Measurements from ENCODE around the gene RNF220. TPM values are rescaled to one million over a fixed set of nuclear protein-coding genes. Genes with fewer than 3 reads are reported as not detected.

The RNF220 gene
- polyA plus RNA-seq, 1 donor from 2014 or later = 101 TPM

DNA sequence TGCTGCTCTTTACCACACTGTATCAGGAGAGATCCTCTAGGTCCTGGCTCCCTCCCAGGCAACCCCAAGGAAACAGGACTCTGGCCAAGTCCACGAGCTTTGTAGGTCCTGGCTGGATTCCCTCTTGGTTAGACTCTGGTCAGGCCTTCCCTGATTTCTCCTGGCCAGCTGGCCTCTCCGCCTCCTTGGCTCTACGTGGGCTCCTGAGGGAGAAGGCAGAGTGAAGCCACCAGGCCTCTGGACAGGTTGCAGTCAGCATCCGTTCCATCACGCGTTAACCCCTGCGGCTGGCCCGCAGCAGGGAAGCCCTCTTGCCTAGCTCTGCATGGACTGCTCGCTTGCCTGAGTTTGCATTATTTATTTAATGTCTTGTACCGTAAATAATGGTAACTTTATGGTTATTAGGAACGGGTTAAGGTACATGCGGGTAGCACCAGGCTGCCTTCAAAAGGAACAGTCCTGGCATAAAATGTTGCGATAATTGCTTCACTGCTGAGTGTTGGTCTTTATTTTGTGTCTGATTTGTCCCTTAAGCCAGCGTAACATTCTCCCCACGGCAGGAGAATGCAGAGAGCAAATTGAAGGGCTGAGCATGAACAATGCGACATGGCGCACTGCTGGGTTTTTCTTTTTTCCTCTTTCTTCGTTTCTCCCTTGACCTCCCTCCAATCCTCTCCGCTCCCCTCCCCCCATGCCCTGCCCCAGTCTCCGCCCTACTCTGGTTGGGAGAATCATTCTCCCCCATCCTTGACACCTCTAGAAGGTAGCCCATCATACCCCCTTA is 100.3 kb downstream of the RNF220 start:
- H3K27me3 Mint-ChIP-seq = peaks cover 9% of the 10 kb centered on the region
- H3K36me3 Mint-ChIP-seq = peaks cover 4% of the 10 kb centered on the region
- no peaks in the 10 kb centered on the region for H3K9me3 Mint-ChIP-seq
- peaks cover 21 to 23% (median 21%) of the 10 kb centered on the region in 3 donors for H3K4me1 Mint-ChIP-seq
- H3K4me3 Mint-ChIP-seq = no peak overlapping the region
- H3K27ac Mint-ChIP-seq = no peak overlapping the region

GRCh38 chr1:44507490-44508396 is 102.7 kb downstream of the RNF220 start:
- peaks cover 36 to 40% (median 39%) of the 10 kb centered on the region in 3 donors for H3K4me1 Mint-ChIP-seq
- peaks cover 4% of the 10 kb centered on the region for H3K36me3 Mint-ChIP-seq
- H3K9me3 Mint-ChIP-seq = no peaks in the 10 kb centered on the region
- H3K4me3 Mint-ChIP-seq = no peak overlapping the region
- no peak overlapping the region for H3K27ac Mint-ChIP-seq
- H3K27me3 Mint-ChIP-seq = peaks cover 16% of the 10 kb centered on the region

- peaks cover 18% of the 10 kb centered on the region for H3K27me3 Mint-ChIP-seq
- no peaks in the 10 kb centered on the region for H3K9me3 Mint-ChIP-seq
- peaks cover 37 to 40% (median 38%) of the 10 kb centered on the region in 3 donors for H3K4me1 Mint-ChIP-seq
- H3K36me3 Mint-ChIP-seq = peaks cover 4% of the 10 kb centered on the region
- peak overlapping the region in 1 of 4 donors; percentile 4 for H3K4me3 Mint-ChIP-seq
- H3K27ac Mint-ChIP-seq = no peak overlapping the region
These were observed 103.3 kb downstream of the RNF220 start for GRCh38 chr1:44508397-44508745.

GRCh38 chr1:44511363-44511762 is 106.3 kb downstream of the RNF220 start:
- Mint-ChIP-seq H3K27ac (peak overlapping the region; percentile 58 to 78 (median 69)), H3K4me1 (peaks cover 29 to 34% (median 34%) of the 10 kb centered on the region in 3 donors), H3K36me3 (peaks cover 6% of the 10 kb centered on the region), H3K4me3 (peak overlapping the region in 3 of 4 donors; percentile 65 to 88 (median 79)), H3K9me3 (peaks cover 0 to 2% (median 0%) of the 10 kb centered on the region in 3 donors), H3K27me3 (peaks cover 21% of the 10 kb centered on the region)

DNA sequence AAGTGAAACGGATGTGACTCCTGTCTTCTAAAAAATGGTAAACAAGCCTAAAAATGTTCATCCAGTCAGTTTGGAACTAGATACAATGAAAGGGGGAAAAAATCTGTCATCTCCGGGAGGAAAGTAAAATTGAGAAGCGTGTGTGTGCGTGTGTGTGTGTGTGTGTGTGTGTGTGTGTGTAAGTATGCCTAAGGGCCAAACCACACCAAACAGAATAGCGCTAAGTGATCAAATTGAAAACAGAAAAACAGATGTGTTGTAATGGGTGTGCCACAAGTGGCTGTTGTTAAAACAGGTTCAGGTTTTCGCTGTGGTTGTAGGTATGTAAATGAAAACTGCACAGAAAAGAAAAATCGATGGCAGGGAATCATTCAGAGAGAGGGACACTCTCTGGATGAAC is 106.7 kb downstream of the RNF220 start:
- Mint-ChIP-seq H3K4me3 (peak overlapping the region in 3 of 4 donors; percentile 65 to 89 (median 88)), H3K27me3 (peaks cover 21% of the 10 kb centered on the region)

GRCh38 chr1:44512313-44512885 is 107.3 kb downstream of the RNF220 start:
- Mint-ChIP-seq H3K36me3 (peaks cover 6% of the 10 kb centered on the region), H3K4me3 (peak overlapping the region in 3 of 4 donors; percentile 65 to 89 (median 88)), H3K9me3 (peaks cover 0 to 2% (median 0%) of the 10 kb centered on the region in 3 donors), H3K27ac (peak overlapping the region in 2 of 3 donors; percentile 13 to 58), H3K4me1 (peaks cover 29 to 38% (median 34%) of the 10 kb centered on the region in 3 donors), H3K27me3 (peaks cover 27% of the 10 kb centered on the region)

More for the DNA sequence above, 106.7 kb downstream of the RNF220 start:
- peaks cover 6% of the 10 kb centered on the region for H3K36me3 Mint-ChIP-seq
- peak overlapping the region in 2 of 3 donors; percentile 58 to 69 for H3K27ac Mint-ChIP-seq
- peaks cover 0 to 2% (median 0%) of the 10 kb centered on the region in 3 donors for H3K9me3 Mint-ChIP-seq
- H3K4me1 Mint-ChIP-seq = peaks cover 29 to 34% (median 34%) of the 10 kb centered on the region in 3 donors

GRCh38 chr1:44513111-44513510 is 108.1 kb downstream of the RNF220 start:
- peaks cover 6% of the 10 kb centered on the region for H3K36me3 Mint-ChIP-seq
- peaks cover 25% of the 10 kb centered on the region for H3K27me3 Mint-ChIP-seq
- H3K4me1 Mint-ChIP-seq = peaks cover 29 to 39% (median 34%) of the 10 kb centered on the region in 3 donors
- H3K4me3 Mint-ChIP-seq = peak overlapping the region in 1 of 4 donors; percentile 38
- peaks cover 0 to 2% (median 0%) of the 10 kb centered on the region in 3 donors for H3K9me3 Mint-ChIP-seq
- no peak overlapping the region for H3K27ac Mint-ChIP-seq

GRCh38 chr1:44514673-44515072 is 109.6 kb downstream of the RNF220 start:
- peaks cover 0 to 2% (median 0%) of the 10 kb centered on the region in 3 donors for H3K9me3 Mint-ChIP-seq
- H3K27ac Mint-ChIP-seq = peak overlapping the region in 1 of 3 donors; percentile 71
- peaks cover 18% of the 10 kb centered on the region for H3K27me3 Mint-ChIP-seq
- H3K4me1 Mint-ChIP-seq = peaks cover 29 to 44% (median 40%) of the 10 kb centered on the region in 3 donors
- H3K36me3 Mint-ChIP-seq = peaks cover 5% of the 10 kb centered on the region
- peak overlapping the region in 2 of 4 donors; percentile 19 to 61 for H3K4me3 Mint-ChIP-seq

GRCh38 chr1:44515416-44515815 is 110.4 kb downstream of the RNF220 start:
- peaks cover 5% of the 10 kb centered on the region for H3K36me3 Mint-ChIP-seq
- H3K9me3 Mint-ChIP-seq = peaks cover 0 to 2% (median 0%) of the 10 kb centered on the region in 3 donors
- peaks cover 30 to 43% (median 37%) of the 10 kb centered on the region in 3 donors for H3K4me1 Mint-ChIP-seq
- peak overlapping the region in 1 of 4 donors; percentile 19 for H3K4me3 Mint-ChIP-seq
- no peak overlapping the region for H3K27ac Mint-ChIP-seq
- peaks cover 18% of the 10 kb centered on the region for H3K27me3 Mint-ChIP-seq

DNA sequence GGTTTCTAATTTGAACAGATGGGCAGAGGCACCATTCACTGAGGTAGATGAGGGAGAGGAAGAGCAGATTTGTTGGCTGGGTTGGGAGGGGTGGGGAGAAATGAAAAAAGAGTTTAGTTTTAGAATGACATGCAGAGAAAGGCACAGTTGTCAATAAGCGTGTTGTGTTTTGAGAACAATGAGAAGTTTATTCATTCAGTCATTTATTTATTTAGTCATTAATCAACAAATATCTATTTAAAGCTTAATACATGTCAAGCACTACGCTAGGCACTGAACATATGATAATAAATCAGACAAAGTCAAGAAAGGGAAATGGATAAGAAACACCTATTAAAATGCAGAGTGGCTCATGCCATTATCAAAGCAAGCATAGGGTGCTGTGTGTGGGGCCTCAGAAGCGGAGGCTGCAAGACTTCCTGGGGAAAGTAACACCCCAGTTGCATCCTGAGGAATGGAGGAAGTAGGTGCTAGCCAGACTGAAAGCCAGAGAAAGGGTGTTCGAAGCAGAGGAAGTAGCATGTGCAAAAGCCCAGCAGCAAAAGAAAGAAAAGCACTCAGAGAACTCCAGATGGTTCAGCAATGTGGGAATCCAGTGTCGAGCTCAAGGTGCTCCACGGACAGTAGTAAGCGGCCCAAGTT is 114.1 kb downstream of the RNF220 start:
- Mint-ChIP-seq H3K27me3 (peaks cover 10% of the 10 kb centered on the region), H3K4me3 (peak overlapping the region in 2 of 4 donors; percentile 9 to 39), H3K36me3 (peaks cover 5% of the 10 kb centered on the region), H3K9me3 (peaks cover 0 to 2% (median 0%) of the 10 kb centered on the region in 3 donors), H3K27ac (no peak overlapping the region), H3K4me1 (peaks cover 11 to 22% (median 18%) of the 10 kb centered on the region in 3 donors)

- no peak overlapping the region for H3K27ac Mint-ChIP-seq
- no peak overlapping the region for H3K4me3 Mint-ChIP-seq
- H3K27me3 Mint-ChIP-seq = peaks cover 7% of the 10 kb centered on the region
- H3K36me3 Mint-ChIP-seq = no peaks in the 10 kb centered on the region
- no peaks in the 10 kb centered on the region for H3K9me3 Mint-ChIP-seq
- peaks cover 9 to 16% (median 12%) of the 10 kb centered on the region in 3 donors for H3K4me1 Mint-ChIP-seq
These were observed 116.5 kb downstream of the RNF220 start for GRCh38 chr1:44521378-44522080.

DNA sequence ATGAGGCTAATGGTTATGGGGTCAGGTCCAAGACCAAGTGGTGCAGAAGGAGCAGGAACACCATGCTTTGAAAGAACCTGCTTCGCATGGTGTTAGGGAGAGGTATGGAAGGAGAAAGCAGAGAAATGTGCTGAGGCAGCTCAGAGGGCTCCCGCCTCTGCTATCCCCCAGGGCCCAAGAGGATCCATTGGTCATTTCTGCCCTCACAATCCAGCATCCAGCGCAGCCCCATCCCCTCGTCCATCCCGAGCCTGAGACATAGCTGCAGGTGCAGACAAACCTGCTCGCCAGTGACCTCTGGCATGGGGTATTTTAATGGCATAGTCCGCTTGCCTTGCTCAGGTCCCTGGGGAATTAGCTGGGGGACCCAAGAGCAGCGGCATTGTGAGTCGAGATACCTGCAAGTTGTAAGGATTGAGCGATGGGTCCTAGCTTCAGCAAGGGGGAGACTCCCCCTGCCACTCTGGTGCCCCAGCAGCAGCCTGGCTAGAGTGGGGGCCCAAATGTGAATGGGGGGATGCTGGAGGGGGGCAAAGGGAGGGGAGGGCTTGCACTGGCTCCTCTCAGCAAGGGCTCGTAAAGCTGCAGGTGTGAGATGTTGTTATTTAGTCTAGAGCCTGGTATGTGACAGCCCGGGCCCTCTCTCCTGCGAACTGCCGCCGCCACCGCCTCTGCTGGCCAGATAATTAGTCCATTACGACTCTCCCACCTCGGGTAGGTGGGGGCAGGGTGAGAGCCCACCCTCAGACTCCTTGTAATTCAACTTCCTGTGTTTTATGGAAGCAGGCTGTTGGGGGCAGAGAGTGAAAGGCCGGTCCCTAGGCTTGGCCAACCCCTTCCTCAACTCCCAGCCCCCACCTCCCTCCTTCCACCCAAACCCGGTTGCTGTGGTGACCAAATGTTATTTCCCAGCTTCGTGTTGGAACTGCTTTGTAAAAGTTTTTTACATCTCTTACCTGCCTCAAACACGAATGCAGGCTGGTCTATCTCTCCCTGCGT is 118.8 kb downstream of the RNF220 start:
- H3K36me3 Mint-ChIP-seq = no peaks in the 10 kb centered on the region
- H3K9me3 Mint-ChIP-seq = no peaks in the 10 kb centered on the region
- H3K27me3 Mint-ChIP-seq = no peaks in the 10 kb centered on the region
- H3K4me1 Mint-ChIP-seq = peaks cover 7 to 11% (median 9%) of the 10 kb centered on the region in 3 donors
- no peak overlapping the region for H3K27ac Mint-ChIP-seq
- H3K4me3 Mint-ChIP-seq = no peak overlapping the region

Measured in IgD-negative memory B cell (primary cell).